Neural progenitor cell (in vitro differentiated cells): ENCODE measurements around the gene CD34.

Experiments used
- EZH2 ChIP-seq: fragments of 200-600 bp; sonication (generic); IDR thresholded peaks from 2 replicates; pipeline ENCODE4 v1.6.1; 2017; ENCODE audit warnings: antibody characterized with exemption, mild to moderate bottlenecking, moderate library complexity
- TF ChIP-seq, protein P1 (sequence below): fragments of 200-600 bp; sonication (generic); IDR thresholded peaks from 2 replicates; pipeline ENCODE4 v1.5.1; 2017; ENCODE audit warnings: antibody characterized with exemption, mild to moderate bottlenecking

DNA sequence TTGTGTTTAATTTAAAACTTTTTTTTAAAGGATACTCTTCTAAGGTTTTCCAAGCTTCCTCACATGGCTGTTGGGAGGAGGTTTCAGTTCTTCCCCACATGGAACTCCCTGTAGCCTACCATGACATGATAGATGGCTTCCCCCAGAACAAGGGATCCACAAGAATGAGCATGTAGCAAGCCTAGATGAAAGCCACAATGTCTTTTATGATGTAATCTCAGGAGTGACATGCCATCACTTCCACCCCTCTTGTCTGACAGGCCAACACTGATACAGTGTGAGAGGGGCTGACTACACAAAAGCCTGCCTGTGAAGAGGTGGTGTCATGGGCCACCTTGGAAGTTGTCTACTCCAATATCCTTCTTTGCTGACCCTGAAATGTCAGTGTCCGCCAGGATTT lies 32.0 kb downstream of the CD34 start:
- TF ChIP-seq, protein P1, sequence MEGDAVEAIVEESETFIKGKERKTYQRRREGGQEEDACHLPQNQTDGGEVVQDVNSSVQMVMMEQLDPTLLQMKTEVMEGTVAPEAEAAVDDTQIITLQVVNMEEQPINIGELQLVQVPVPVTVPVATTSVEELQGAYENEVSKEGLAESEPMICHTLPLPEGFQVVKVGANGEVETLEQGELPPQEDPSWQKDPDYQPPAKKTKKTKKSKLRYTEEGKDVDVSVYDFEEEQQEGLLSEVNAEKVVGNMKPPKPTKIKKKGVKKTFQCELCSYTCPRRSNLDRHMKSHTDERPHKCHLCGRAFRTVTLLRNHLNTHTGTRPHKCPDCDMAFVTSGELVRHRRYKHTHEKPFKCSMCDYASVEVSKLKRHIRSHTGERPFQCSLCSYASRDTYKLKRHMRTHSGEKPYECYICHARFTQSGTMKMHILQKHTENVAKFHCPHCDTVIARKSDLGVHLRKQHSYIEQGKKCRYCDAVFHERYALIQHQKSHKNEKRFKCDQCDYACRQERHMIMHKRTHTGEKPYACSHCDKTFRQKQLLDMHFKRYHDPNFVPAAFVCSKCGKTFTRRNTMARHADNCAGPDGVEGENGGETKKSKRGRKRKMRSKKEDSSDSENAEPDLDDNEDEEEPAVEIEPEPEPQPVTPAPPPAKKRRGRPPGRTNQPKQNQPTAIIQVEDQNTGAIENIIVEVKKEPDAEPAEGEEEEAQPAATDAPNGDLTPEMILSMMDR, result no peak
- TF ChIP-seq EZH2, result no peak
